Raji (cell line): ENCODE measurements around the gene ANKLE2.

Experiments
- POLR2A ChIP-seq: IDR thresholded peaks from 2 replicates; pipeline ENCODE4 v1.6.1; 2011; ENCODE audit warnings: low read depth, low read length, control low read depth; ENCODE audit not compliant: insufficient read depth

ANKLE2 gene

DNA sequence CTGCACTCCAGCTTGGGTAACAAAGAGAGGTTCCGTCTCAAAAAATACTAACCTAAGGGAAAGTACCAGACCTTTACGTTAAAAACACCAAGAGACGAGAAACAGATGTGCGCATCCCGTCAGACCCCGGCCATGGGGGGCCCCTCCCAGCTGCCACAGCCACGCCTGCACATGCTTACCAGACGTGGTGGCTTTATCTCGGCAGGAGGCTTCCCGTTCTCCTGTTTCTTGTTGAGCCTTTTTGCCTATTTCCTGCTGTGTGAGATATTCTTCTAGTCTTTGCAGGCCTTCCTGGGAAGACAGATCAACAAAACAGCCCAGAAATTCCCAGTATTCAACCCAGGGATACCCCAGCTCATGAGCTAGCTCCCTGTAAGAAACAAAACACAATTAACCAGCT, 27.4 kb downstream of the ANKLE2 start:
- TF ChIP-seq POLR2A: no peak

DNA sequence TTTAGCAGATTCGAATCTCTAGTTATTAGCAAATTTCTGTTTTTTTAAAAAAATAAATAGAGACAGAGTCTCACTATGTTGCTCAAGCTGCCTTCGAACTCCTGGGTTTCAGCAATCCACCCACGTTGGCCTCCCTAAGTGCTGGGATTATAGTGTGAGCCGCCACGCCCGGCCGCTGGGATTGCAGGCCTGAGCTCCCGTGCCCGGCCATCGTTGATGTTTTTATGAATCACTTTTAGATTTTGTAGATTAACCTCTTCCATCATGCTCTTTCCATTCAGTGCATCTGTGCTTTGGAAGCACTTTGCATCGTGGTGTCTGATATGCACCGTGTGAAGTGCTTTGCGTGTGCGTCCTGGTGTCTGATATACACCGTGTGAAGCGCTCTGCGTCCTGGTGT, 30.1 kb downstream of the ANKLE2 start:
- TF ChIP-seq POLR2A: no peak

DNA sequence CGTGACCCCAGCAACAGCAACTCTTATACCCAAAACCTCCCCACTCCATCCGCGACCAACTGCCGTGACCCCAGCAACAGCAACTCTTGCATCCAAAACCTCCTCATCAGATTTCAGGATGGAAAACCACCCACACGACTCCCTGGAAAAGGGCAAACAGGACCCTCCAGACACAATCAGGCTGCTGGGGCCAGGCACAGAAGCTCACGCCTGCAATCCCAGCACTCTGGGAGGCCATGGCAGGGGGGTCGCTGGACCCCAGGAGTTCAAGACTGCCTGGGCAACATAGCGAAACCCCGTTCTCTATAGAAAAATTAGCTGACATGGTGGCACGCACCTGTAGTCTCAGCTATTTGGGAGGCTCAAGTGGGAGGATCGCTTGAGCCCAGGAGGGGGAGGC, 31.3 kb downstream of the ANKLE2 start:
- no peak for TF ChIP-seq POLR2A

DNA sequence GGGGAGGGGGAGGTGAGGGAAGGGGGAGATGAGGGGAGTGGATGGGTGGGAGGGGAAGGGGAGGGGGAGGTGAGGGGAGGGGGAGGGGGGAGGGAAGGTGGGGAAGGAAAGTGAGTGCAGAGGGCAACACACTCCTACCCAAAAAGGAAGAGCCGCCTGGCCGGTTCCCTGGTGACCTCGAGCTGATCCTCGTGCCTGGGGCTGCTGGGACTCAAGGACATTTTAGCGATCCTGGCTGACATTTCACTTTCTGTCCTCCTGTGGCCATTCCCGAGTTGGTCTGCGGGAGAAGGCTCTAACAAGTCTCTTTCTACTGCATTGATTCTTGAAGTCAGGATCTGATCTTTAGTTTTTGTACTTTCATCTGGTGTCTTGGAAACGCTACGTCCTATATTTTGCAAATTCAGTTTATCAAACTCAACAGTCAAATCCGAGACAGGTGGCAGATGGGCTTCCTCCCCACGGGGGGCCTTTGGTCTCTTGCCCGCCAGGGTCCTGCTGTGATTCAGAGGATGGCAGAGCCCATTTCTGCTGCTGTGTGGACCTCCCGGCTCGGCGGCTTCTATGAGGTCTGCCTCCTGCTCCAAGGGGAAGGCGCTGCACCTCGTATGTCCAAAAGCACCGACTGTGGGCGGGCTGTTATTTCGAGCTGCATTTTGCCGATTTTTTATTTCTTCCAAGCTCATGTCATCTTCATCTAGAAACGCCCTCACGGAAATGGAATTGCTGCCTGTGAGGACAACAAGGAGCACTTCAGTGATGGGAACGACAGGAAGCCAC, 31.9 kb downstream of the ANKLE2 start:
- no peak for TF ChIP-seq POLR2A

DNA sequence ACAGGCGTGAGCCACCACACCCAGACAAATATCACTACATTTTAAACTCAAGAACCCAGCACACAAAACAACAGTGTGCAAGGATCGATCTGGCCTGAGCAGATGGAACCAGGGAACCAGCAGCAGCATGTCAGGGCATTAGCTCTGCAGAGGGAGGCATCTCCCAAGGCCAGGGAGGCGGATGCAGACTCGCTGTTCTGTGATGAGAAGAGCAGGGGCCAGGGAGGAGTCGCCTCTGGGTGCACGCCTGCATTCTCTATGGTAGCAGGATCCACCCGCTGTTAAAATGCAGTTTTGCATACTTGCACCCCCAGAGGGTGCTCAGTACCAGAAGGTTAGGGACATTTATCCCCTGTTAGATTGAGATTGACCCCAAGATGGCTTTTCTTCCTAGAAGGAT, 33.1 kb downstream of the ANKLE2 start:
- no peak for TF ChIP-seq POLR2A

DNA sequence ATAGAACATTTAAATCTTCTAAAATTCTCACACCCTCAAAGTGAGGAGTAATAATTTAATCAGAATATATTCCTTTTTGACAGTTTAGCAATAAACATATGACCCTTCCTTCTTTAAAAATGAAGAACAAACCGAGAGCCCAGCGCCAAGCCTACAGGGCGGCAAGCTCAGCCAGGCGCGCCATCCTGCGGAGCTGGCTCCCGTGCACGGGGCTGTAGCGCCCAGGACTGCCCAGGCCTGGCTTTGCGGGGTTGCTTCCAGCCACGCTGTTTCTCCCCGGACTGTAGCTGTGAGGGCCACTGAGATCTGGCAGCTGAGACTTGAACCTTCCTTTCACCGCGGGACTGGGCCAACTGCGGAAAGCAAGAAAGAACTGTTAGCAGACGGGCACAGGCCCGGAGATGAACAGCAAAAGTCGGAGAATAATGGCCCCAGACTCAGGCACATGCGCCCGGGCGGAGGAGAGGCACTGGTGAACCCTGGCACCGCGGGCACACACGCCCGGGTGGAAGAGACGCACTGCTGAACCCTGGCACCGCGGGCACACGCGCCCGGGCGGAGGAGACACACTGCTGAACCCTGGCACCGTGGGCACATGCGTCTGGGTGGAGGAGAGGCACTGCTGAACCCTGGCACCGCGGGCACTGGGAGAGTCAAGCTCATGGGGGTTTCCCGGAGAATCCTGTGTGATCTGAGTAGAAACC, 34.4 kb downstream of the ANKLE2 start:
- no peak for TF ChIP-seq POLR2A

DNA sequence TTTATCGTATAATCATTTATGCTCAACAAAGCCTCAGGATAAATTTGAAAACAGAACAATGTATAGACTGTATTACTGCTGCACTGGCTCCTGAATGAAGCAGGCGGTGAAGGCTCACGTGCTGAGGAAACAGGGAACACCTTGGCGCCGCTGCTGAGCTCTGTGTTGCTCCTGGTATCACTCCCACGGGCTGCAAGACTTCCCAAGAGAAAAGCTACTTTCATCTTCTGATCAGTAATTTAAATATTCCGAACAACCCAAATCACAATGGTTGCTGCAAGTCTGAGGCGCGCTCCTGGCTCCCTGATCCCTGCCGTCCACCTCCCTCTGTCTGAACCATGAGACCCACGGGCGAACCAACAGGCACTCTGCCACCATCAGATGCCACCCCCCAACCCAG, 35.2 kb downstream of the ANKLE2 start:
- TF ChIP-seq POLR2A: no peak

DNA sequence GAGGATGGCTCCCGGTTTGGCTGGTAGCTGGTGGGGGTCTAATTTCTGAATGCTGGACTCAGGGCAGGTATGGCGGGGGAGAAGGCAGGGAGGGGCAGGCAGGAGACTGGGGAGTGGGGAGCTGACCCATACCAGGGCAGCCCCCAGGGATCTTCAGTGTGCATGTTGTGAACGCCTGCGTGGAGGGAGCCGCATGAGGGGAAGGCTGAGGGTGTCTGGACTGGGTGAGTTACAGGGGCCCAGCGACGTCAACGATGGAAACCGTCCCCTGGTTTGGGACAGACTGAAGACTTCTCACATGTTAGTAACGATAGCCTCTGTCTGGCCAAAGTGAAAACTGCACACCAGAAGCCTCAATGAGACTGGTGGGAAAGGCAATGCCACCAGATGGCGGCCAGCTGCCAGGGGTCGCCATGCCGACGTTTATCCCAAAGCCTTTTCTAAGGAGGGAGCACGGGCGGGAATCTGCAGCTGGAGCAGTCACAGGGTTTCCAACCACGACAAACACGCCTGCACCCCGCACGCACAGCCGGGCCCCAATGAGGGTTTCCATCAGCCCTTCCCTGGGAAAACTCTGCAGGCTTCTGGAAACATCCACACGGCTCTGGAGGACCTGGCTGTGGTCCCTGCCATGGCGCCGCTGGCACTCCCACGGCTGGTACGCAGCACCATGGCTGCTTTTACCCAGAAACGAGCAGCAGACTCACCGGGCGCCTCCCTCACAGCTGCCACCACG, 37.0 kb downstream of the ANKLE2 start:
- TF ChIP-seq POLR2A: no peak

DNA sequence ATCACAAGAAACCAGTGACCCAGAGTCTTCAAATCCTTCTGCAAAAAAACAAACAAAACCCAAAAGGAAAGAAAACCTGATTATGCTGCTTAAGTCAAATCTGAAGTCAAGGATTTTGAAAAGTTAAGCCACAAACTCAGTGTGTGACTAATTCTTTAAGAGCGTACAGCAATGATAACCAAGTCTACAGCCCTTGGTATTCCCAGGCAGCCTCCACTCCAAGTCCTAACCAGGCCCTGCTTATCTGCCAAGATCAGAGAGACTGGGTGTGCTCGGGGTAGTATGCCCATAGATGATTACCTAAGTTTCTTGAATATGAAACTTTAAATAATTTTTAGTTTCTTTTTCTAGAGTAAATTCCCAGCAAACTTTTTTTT, 37.9 kb downstream of the ANKLE2 start:
- no peak for TF ChIP-seq POLR2A

- TF ChIP-seq POLR2A: no peak
Measured at GRCh38 chr12:132723015-132723763, 38.4 kb downstream of the ANKLE2 start.

DNA sequence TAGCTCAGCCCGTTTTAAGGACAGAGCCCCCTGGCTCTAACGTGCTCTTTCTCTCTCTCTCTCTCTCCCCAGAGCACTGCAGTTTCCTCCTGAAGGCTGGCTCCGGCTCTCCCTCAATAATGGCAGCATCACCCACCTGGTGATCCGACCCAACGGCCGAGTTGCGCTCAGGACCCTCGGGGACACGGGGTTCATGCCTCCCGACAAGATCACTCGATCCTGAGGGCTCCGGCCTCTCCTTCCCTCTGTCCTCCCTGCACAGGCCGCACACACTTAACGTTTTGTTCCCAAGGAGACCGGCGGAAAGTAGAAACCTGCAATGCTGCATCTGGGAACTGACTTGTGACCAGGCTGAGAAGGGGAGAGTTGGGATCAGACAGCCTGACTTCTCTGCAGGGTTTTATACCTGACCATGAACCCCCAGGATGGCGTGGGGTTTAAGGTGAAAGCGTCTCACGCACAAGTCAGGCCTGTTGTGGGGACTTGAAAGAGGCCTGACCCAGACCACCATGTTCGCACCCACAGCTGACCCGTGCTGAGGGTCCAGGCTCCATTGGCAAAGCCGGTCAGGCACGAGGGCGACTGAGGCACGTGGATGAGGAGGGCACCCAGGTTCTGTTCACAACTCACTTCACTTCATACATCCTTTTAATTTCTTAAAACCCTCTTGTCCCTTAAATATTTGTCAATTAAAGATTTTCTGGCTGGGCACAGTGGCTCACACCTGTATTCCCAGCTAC, 40.9 kb downstream of the ANKLE2 start:
- TF ChIP-seq POLR2A: no peak

DNA sequence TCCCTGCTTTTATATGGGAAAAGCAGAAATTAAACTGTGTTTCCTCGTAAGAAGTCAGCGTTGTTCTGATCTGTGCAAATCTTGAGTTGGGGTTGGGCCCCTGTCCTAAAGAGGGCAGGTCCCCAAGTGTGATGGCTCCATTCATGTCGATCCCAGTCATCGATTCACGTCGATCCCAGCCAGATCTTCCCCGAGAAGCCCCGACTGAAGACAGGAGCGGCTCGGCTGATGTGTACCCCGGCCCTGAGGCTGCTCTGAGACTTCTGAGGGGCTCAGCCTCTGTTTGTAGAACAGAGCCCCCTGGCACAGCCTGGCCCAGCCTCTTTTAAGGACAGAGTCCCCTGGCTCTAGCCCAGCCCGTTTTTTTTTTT, 41.7 kb downstream of the ANKLE2 start:
- no peak for TF ChIP-seq POLR2A

DNA sequence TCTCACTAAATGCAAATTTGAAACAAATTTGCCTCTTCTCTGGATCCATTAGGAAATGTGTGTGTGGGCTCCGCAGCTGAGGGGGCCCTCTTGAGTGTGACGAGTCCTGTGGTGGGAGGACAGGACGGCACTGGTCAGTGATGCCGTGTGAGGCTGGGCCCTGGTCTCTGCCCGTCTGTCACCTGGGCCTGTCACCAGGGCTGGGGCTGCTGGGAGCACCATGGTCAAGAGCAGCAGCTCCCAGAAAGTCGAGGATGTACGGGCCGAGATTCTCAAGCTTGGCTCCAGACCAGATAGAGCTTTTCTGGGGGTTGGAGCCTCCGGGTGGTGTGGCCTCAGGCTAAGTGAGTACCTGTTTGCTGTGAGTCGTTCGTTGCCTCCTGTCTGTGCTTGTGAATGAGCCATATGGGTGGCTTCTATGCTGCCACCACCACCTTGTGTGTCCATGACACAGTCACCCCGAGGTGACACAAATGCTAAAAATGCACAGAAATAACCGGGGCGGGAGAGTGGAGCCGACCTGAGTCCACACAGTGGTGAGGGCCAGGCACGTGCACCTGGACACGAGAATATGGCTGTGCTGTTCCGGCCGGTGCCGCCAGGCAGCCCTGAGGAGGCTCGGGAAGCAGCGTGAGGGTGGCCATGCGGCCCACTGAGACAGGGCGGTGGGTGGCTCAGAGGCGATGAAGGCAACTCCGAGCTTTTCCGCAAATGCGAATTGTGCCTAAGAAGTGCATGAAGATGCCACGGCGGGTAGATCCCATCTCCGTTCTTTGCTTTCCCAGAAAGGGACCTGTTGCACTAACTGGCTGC, 42.3 kb downstream of the ANKLE2 start:
- no peak for TF ChIP-seq POLR2A

- TF ChIP-seq POLR2A: no peak
Measured at GRCh38 chr12:132718644-132719043, 43.0 kb downstream of the ANKLE2 start.
